Thymus (tissue), 11 donors: Measurements from ENCODE around the gene UXS1. TPM values are rescaled to one million over a fixed set of nuclear protein-coding genes. Genes with fewer than 3 reads are reported as not detected.
A peak's percentile ranks its signal among the peaks of the same experiment; 100 is the strongest.

Source experiments
- DNase-seq, 9 donors: peaks; one replicate each; pipeline ENCODE4 v3.0.0-alpha.2; 2013; ENCODE audit warnings: low spot score in 9 of 9, low read depth in 6 of 9, missing footprints in 1 of 9
- H3K27ac ChIP-seq, 2 donors: one replicate each; pipeline ENCODE4 v1.5.1; 2013; ENCODE audit warnings: control low read depth in 1 of 2, low read depth in 1 of 2, low read length in 1 of 2, mild to moderate bottlenecking in 1 of 2, moderate library complexity in 1 of 2
- H3K27me3 ChIP-seq, 2 donors: one replicate each; pipeline ENCODE4 v1.5.1; 2013; ENCODE audit warnings: low read length in 1 of 2; ENCODE audit not compliant: control insufficient read depth in 2 of 2, insufficient read depth in 1 of 2
- H3K36me3 ChIP-seq, 2 donors: one replicate each; pipeline ENCODE4 v1.5.1; 2013; ENCODE audit warnings: low read length in 1 of 2, mild to moderate bottlenecking in 1 of 2, moderate library complexity in 1 of 2; ENCODE audit not compliant: control insufficient read depth in 2 of 2, insufficient read depth in 2 of 2
- H3K4me1 ChIP-seq, 2 donors: one replicate each; pipeline ENCODE4 v1.5.1; 2013; ENCODE audit warnings: low read length in 2 of 2; ENCODE audit not compliant: control insufficient read depth in 2 of 2, insufficient read depth in 2 of 2
- H3K4me3 ChIP-seq, 2 donors: one replicate each; pipeline ENCODE4 v1.5.1; 2013; ENCODE audit warnings: low read length in 2 of 2, control low read depth in 1 of 2, mild to moderate bottlenecking in 1 of 2
- H3K9me3 ChIP-seq, 2 donors: one replicate each; pipeline ENCODE4 v1.5.1; 2013; ENCODE audit warnings: low read length in 1 of 2, mild to moderate bottlenecking in 1 of 2; ENCODE audit not compliant: control insufficient read depth in 2 of 2, insufficient read depth in 1 of 2
- WGBS: extraction: QIAGEN DNeasy Blood & Tissue Kit; methylation state at CpG from one replicate; pipeline ENCODE4 v1.1.7; 2013; 5-methylcytosine and 5-hydroxymethylcytosine counted together
- polyA plus RNA-seq: library from polyadenylated mRNA; stranded (reverse); fragments of 200-250 nt; gene quantifications from one replicate; pipeline ENCODE4 v1.2.3, GENCODE V29; 2013
- total RNA-seq: library from RNA; stranded (reverse); fragments of 120-200 nt; gene quantifications from one replicate; pipeline ENCODE4 v1.2.4, GENCODE V29; 2013
- donor health status: healthy.

Gene UXS1
- total and polyA plus RNA-seq, 2 donors, result 21.6 to 31.4 TPM

DNA sequence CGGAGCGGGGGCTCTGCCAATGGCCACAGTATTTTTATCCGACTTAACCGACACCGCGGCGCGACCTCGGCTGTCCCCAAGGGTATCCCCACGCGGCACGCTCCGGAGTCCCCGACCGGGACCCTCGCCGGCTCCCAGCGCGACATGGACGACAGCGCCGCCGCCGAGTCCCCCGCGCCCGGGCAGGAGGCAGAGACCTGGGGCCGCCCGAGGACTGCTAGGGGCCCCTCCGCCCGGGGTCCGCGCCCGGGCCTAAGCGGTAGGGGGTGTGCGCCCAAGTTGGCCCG, 468 bp downstream of the UXS1 start:
- Histone ChIP-seq H3K9me3 (no peaks in the 10 kb centered on the region), H3K27me3 (no peaks in the 10 kb centered on the region), H3K36me3 (no peaks in the 10 kb centered on the region), H3K27ac (peak overlapping the region in 1 of 2 donors; percentile 53), H3K4me1 (peaks cover 15 to 21% of the 10 kb centered on the region in 2 donors), H3K4me3 (peak overlapping the region; percentile 61 to 68)
- peak in 1 of 9 donors; percentile 6 for DNase-seq
- WGBS, result under 1% methylated on average over 37 of the region's 37 CpGs

DNA sequence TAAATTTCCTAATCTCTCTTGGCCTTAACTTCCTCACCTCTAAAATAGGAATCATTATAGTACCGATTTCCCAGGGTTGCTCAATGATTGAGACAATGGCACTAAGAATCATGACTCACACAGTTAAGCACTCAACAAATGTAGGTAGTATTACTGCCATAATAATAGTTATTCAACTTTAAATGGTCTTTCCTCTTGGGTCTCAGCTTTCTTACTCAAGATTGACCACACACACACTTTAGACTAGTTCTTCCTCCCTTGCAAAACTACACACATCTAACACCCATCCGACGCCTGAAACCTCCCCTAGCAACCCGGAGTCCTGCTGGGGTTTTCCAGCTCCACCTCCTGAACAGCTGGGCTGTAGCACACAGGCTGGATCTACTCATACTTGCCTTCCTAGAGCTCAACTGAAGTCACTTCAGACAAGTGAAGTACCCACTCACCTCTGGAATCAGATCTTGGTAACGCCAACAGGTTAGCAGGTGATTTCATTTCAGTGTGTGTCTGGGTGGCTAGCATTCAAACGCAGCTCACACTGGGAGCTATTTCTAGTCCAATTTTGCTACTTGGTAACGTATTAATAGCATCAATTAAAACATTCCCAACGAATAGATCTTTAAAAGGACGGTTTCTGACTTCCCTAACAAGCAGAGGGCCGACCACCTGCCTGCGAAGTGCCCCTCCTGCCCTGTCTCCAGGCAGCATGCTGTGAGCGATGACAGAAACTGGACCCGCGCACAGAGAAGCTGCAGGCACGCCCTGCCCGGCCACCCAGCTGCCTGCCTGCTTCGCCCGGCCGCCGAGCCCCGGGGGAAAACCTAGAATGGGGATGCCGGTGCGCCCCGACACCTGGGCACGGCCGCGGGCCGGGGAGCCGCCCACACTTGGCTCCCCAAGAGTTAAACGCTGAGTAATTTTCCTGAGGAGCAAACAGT, 1.1 kb downstream of the UXS1 start:
- peak in 4 of 9 donors; percentile 13 to 56 (median 24) for DNase-seq
- WGBS, result 4% methylated on average over 30 of the region's 30 CpGs
- Histone ChIP-seq H3K27me3 (no peaks in the 10 kb centered on the region), H3K4me1 (peaks cover 15 to 27% of the 10 kb centered on the region in 2 donors), H3K4me3 (peak overlapping the region; percentile 61 to 68), H3K9me3 (no peaks in the 10 kb centered on the region), H3K27ac (peak overlapping the region in 1 of 2 donors; percentile 53), H3K36me3 (no peaks in the 10 kb centered on the region)

DNA sequence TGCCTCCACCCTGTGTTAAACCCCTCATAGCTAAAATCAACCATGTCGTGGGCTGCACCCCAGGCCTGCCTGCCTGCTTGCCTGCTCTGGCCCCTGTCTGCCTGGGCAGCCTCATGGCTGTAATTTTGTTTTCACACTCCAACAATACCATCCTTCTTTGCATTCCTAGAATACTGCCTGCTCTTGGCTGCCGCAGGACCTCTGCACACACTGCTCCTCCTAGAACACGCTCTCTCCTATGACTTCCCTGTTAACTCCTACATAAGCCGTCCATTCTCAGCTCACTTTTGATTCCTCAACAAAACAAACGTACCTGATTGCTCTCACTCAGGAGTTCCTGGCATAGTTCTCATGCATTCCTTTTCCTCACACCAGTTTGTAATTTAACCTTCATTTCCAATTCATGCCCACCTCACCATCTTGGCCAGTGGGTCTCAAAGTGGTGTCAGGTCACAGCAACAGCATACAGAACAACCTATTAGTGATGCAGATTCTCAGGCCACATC, 2.5 kb downstream of the UXS1 start:
- H3K4me3 ChIP-seq, result no peak overlapping the region
- no peaks in the 10 kb centered on the region for H3K27me3 ChIP-seq
- no peak overlapping the region for H3K27ac ChIP-seq
- no peaks in the 10 kb centered on the region for H3K9me3 ChIP-seq
- WGBS, result 96% methylated on average over 5 of the region's 5 CpGs
- no peaks in the 10 kb centered on the region for H3K36me3 ChIP-seq
- H3K4me1 ChIP-seq, result peaks cover 15 to 35% of the 10 kb centered on the region in 2 donors
- no peak for DNase-seq

DNA sequence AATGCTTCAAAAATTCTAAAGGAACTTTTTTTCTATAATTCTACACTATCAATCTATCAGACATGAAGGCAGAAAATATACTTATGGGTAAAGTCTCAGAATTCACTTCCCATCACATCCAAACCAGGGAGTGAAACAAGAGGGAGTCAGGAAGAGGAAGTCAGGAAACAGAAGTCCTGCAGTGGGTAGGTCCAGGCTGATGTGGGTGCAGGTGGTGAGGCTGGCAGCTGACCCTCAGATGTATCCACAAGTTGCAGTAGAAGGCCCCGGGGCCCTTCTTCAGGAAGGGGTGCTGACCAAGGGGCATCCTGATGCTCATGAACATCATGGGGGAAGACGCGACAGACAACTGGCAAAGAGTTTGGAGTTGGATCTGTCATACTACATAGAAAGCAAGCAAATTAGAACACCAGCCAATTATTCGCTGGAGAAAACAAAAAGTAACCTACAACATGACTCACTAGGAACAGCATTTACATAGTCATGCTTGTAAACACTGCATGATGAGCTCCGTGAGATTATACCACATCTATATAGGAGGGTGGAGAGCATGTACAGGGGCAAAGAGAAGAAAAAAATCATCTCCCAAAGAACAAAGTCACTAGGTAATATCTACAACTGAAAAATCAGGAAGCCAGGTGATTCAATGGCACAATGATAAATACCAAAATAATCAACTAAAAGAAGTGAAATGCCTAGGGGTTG, 4.2 kb downstream of the UXS1 start:
- Histone ChIP-seq H3K4me1 (peaks cover 12 to 33% of the 10 kb centered on the region in 2 donors), H3K36me3 (no peaks in the 10 kb centered on the region), H3K27ac (no peak overlapping the region), H3K9me3 (no peaks in the 10 kb centered on the region), H3K27me3 (no peaks in the 10 kb centered on the region), H3K4me3 (no peak overlapping the region)
- no peak for DNase-seq
- WGBS, result 86% methylated on average over 5 of the region's 5 CpGs

DNA sequence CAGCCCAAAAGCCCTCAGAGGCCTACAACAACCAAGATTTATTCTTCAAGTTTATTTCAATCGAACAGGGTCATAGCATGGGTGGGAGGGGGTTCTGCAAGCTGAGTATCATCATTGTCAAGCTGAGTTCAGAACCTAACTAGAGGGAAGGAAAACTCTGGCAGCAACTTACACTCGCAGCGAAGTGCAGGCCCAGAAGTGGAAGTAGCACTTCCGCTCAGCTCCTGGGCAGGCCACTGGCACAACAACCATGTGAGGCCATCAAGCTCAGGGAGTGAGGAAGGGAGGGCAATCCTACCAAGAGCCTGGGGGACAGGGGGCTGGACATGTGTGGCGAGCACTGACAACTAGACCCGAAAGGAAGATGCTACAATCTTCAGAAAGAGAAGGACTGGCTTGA, 4.8 kb downstream of the UXS1 start:
- no peak overlapping the region for H3K4me3 ChIP-seq
- no peak for DNase-seq
- 78% methylated on average over 6 of the region's 6 CpGs for WGBS
- H3K27me3 ChIP-seq, result no peaks in the 10 kb centered on the region
- H3K36me3 ChIP-seq, result no peaks in the 10 kb centered on the region
- no peak overlapping the region for H3K27ac ChIP-seq
- peaks cover 11 to 36% of the 10 kb centered on the region in 2 donors for H3K4me1 ChIP-seq
- no peaks in the 10 kb centered on the region for H3K9me3 ChIP-seq

DNA sequence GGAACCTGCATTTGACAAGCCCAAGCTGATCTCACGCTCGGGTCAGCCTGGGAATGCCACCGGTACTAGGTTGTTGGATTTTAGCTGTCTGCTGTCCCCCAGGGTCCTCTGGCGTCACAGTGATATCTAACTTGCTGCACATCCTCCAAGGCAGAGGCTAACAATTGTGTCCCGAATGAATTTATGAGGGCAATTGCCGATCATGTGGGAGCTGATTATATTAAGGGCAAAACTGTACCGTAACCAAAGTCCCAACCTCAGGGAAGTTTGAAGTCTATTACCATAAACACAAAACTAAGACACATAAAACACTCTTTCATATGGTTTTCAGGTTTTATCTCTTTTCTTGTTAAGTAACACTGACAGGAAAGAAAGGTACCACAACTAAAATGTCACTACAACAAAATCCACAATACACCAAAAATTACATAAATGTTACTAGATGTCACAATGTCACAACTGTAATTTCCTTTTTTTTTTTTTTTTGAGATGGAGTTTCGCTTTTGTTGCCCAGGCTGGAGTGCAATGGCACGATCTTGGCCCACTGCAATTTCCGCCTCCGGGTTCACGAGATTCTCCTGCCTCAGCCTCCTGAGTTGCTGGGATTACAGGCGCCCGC, 6.7 kb downstream of the UXS1 start:
- no peaks in the 10 kb centered on the region for H3K9me3 ChIP-seq
- H3K4me3 ChIP-seq, result no peak overlapping the region
- no peak overlapping the region for H3K27ac ChIP-seq
- H3K27me3 ChIP-seq, result no peaks in the 10 kb centered on the region
- H3K36me3 ChIP-seq, result no peaks in the 10 kb centered on the region
- 90% methylated on average over 14 of the region's 14 CpGs for WGBS
- DNase-seq, result peak in 1 of 9 donors; percentile 32
- peaks cover 13 to 36% of the 10 kb centered on the region in 2 donors for H3K4me1 ChIP-seq

DNA sequence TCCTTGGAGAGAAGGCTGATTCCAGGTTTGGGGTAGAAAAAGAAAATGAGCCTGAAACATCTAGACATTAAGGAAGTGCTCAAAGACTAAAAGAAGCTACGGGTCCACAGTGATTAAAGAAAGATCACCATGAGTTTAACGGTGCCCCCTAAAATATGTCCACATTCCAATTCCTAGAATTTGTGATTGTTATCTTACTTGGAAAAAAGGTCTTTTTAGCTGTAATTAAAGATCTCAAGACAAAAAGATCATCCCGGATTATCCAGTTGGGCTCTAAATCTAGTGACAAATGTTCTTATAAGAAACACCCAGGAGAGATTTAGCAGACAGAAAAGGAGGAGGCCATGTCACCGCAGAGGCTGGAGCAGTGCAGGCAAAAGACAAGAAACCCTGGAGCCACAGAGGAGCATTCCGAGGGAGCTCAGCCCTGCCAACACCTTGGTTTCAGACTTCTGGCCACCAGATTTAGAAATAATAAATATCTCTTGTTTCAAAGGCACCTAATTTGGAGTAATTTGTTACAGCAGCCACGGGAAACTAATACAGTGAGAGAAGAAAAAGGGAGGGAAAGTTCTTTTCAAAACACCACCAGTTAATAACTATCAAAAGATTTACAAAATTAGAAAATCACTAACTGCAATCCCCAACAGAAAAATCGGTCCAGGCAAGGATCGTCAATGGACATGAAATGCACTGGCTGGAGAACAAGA, 8.5 kb downstream of the UXS1 start:
- Histone ChIP-seq H3K4me3 (no peak overlapping the region), H3K27me3 (no peaks in the 10 kb centered on the region), H3K27ac (no peak overlapping the region), H3K36me3 (no peaks in the 10 kb centered on the region), H3K4me1 (peaks cover 11 to 35% of the 10 kb centered on the region in 2 donors), H3K9me3 (no peaks in the 10 kb centered on the region)
- 85% methylated on average over 8 of the region's 8 CpGs for WGBS
- no peak for DNase-seq

DNA sequence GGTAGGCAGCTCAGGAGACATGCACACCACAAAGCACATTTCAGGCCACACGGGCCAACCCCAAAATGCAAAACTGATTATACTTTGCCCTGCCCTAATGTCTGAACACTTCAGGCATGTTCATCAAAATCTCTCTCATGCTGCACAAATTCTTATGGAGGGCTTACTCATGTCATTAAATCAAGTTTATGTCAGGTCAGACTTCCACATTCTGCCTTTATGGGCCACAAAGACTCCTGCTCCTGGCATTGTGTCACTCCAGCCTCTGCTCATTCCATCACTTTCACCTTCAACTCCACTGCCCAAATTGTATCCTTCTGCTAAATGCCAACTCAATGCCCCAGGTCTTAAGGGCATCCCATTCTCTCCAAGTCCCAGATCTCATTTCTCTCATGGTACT, 9.2 kb downstream of the UXS1 start:
- WGBS, result 98% methylated on average over 1 of the region's 1 CpG
- H3K4me1 ChIP-seq, result peaks cover 9 to 34% of the 10 kb centered on the region in 2 donors
- no peak for DNase-seq
- no peak overlapping the region for H3K27ac ChIP-seq
- no peaks in the 10 kb centered on the region for H3K9me3 ChIP-seq
- H3K36me3 ChIP-seq, result no peaks in the 10 kb centered on the region
- no peak overlapping the region for H3K4me3 ChIP-seq
- no peaks in the 10 kb centered on the region for H3K27me3 ChIP-seq
